K562 (cell line): Measurements from ENCODE around the gene ATF1. TPM values are rescaled to one million over a fixed set of nuclear protein-coding genes. Genes with fewer than 3 reads are reported as not detected.

Experiments used
- ATAC-seq: fragments of 200-7000 bp; cut with Tn5 transposase; 3 replicates; pipeline ENCODE4 v1.9.1; 2020; ENCODE audit warnings: moderate library complexity
- BruUV-seq: library from RNA; stranded (reverse); fragments of 400-500 nt; replicated peaks from 2 replicates; lab custom pipeline; 2021; lab: Mats Ljungman, UMichigan
- CTCF ChIA-PET: fragments of 300-600 bp; formaldehyde crosslinking; extraction: SDS; loops from one replicate; lab custom pipeline; 2021; ENCODE audit warnings: low intra/inter-chr PET ratio; lab: Yijun Ruan, JAX
- POLR2A ChIA-PET: fragments of 300-600, 350-650 bp; sonication (Branson Sonifier 250); formaldehyde crosslinking; extraction: SDS; loops from one replicate; lab custom pipeline; 2021; ENCODE audit warnings: antibody characterized with exemption, inconsistent platforms; lab: Yijun Ruan, JAX
- DNase-seq, 4 experiments: peaks; one replicate each; pipeline versions ENCODE4 v3.0.0 to v3.0.0-alpha.2; 2011 to 2018; ENCODE audit warnings: low spot score in 3 of 4, mixed read lengths in 3 of 4; ENCODE audit errors: extremely low read depth in 1 of 4
- FAIRE-seq: peaks from 2 replicates; lab custom pipeline; 2011; peaks lifted over from hg19 to GRCh38; lab: Jason Lieb, UNC
- H2AFZ ChIP-seq: 2 replicates; pipeline ENCODE4 v1.6.0; 2011; ENCODE audit warnings: low read depth, low read length, control low read depth, inconsistent platforms
- H3K27ac ChIP-seq: fragments of 200-600 bp; 3 replicates; pipeline ENCODE4 v1.8.0; 2011; ENCODE audit warnings: low read depth, mild to moderate bottlenecking, control low read depth, inconsistent platforms, low read length, moderate library complexity, mixed read lengths; ENCODE audit errors: extremely low read depth
- H3K27me3 ChIP-seq, 2 experiments: fragments of 300-600 bp in 1 of 2; 2 replicates in 1 of 2; 3 replicates in 1 of 2; pipeline versions ENCODE4 v1.6.0 to v1.8.0; 2011; ENCODE audit warnings: inconsistent platforms in 2 of 2, low read length in 2 of 2, mild to moderate bottlenecking in 1 of 2, mixed read lengths in 1 of 2, moderate library complexity in 1 of 2; ENCODE audit not compliant: control insufficient read depth in 2 of 2, insufficient read depth in 2 of 2
- H3K36me3 ChIP-seq: fragments of 300-600 bp; 3 replicates; pipeline ENCODE4 v1.8.0; 2011; ENCODE audit warnings: mild to moderate bottlenecking, low read length, inconsistent platforms; ENCODE audit not compliant: control insufficient read depth, insufficient read depth
- H3K4me1 ChIP-seq, 2 experiments: fragments of 200-600 bp in 1 of 2; replicated peaks in 1 of 2; 2 replicates in 1 of 2; 3 replicates in 1 of 2; pipeline versions ENCODE4 v1.5.1 to v1.8.0; 2011; ENCODE audit warnings: inconsistent platforms in 2 of 2, low read length in 2 of 2, mild to moderate bottlenecking in 1 of 2, mixed read lengths in 1 of 2, moderate library complexity in 1 of 2; ENCODE audit not compliant: control insufficient read depth in 2 of 2, insufficient read depth in 2 of 2
- H3K4me2 ChIP-seq: 2 replicates; pipeline ENCODE4 v1.6.1; 2011; ENCODE audit warnings: low read length, control low read depth, inconsistent platforms, mixed read lengths; ENCODE audit not compliant: insufficient read depth
- H3K4me3 ChIP-seq: fragments of 200-600 bp; sonication (generic), shearing (Covaris generic); 2 replicates; pipeline ENCODE4 v1.5.1; 2016; ENCODE audit warnings: control low read depth, inconsistent platforms
- H3K79me2 ChIP-seq: fragments of 200-600 bp; 3 replicates; pipeline ENCODE4 v1.8.0; 2011; ENCODE audit warnings: low read length, inconsistent platforms; ENCODE audit not compliant: control insufficient read depth, insufficient read depth
- H3K9ac ChIP-seq, 2 experiments: 2 replicates each; pipeline versions ENCODE4 v1.6.0 to v1.6.1; 2011; ENCODE audit warnings: low read depth in 2 of 2, low read length in 2 of 2, control low read depth in 1 of 2, inconsistent platforms in 1 of 2, mild to moderate bottlenecking in 1 of 2, mixed read lengths in 1 of 2; ENCODE audit not compliant: insufficient read depth in 1 of 2
- H3K9me1 ChIP-seq: one replicate; pipeline ENCODE4 v1.6.0; 2011; ENCODE audit warnings: inconsistent platforms, mild to moderate bottlenecking, low read length, moderate library complexity; ENCODE audit not compliant: control insufficient read depth, insufficient read depth
- H3K9me3 ChIP-seq: replicated peaks from 2 replicates; pipeline ENCODE4 v1.5.1; 2011; ENCODE audit warnings: low read depth, low read length, inconsistent platforms; ENCODE audit not compliant: control insufficient read depth, insufficient read depth
- H4K20me1 ChIP-seq: replicated peaks from 2 replicates; pipeline ENCODE4 v1.6.1; 2011; ENCODE audit warnings: low read length, inconsistent platforms, mixed read lengths; ENCODE audit not compliant: control insufficient read depth, insufficient read depth
- CEBPB ChIP-seq: fragments of 450-650 bp; IDR thresholded peaks from 2 replicates; pipeline ENCODE4 v1.6.1; 2016; ENCODE audit warnings: missing genetic modification characterization, missing compliant biosample characterization
- DDX20 ChIP-seq: fragments of 450-650 bp; IDR thresholded peaks from 2 replicates; pipeline ENCODE4 v1.6.1; 2016; ENCODE audit warnings: missing genetic modification characterization, low read depth, mild to moderate bottlenecking, missing compliant biosample characterization, moderate library complexity
- PRDM10 ChIP-seq: fragments of 450-650 bp; IDR thresholded peaks from 2 replicates; pipeline ENCODE4 v1.6.1; 2018; ENCODE audit not compliant: partially characterized antibody
- SNRNP70 ChIP-seq: fragments of 200-400 bp; formaldehyde crosslinking; optimal IDR thresholded peaks from 2 replicates; pipeline ENCODE3; 2017; ENCODE audit warnings: low read depth, low read length
- ZNF696 ChIP-seq: fragments of 250-450 bp; sonication (Bioruptor Pico); conservative IDR thresholded peaks from 2 replicates; pipeline ENCODE4 v1.4.0; 2020; ENCODE audit warnings: mild to moderate bottlenecking, moderate library complexity
- ZNF764 ChIP-seq: fragments of 250-450 bp; sonication (Bioruptor Pico); IDR thresholded peaks from 2 replicates; pipeline ENCODE4 v1.4.0; 2020; ENCODE audit warnings: low read depth, mild to moderate bottlenecking, moderate library complexity
- WGBS: fragments of 100-300 bp; shearing (Covaris generic); methylation state at CpG from one replicate; pipeline ENCODE4 v1.1.6; 2016; ENCODE audit warnings: low coverage, mixed read lengths; ENCODE audit not compliant: insufficient coverage; ENCODE audit errors: missing lambda C conversion rate; 5-methylcytosine and 5-hydroxymethylcytosine counted together
- in situ Hi-C: fragments of 300-500 bp; cut with MboI; formaldehyde crosslinking; loops from 4 replicates; pipeline ENCODE4 v1.15.0; 2018; ENCODE audit warnings: inconsistent platforms, mixed read lengths
- intact Hi-C: fragments of 100-400 bp; cut with micrococcal nuclease; formaldehyde crosslinking; loops from 2 replicates; pipeline ENCODE4 v1.14.2; 2022
- polyA plus RNA-seq, 8 experiments: library from polyadenylated mRNA; depleted of rRNA in 4 of 8; stranded (reverse) in 5 of 8; unstranded in 3 of 8; fragments of >200 nt; fragmentation: Nextera tagmentation in 2 of 8; fragmentation: Illumina TruSeq in 1 of 8; extraction: Ambion mirVana in 2 of 8; extraction: Trizol in 1 of 8; gene quantifications; 2 replicates each; pipeline versions ENCODE4 v1.2.1 to v1.2.3, GENCODE V29; 2011 to 2014; ENCODE audit warnings: inconsistent platforms in 1 of 8, missing spikeins in 1 of 8
- total RNA-seq, 7 experiments: library from RNA; depleted of rRNA in 6 of 7; stranded (reverse); fragments of >200 nt in 6 of 7; fragmentation: Illumina TruSeq in 2 of 7; extraction: Trizol in 2 of 7; gene quantifications; 2 replicates each; pipeline versions ENCODE4 v1.2.1 to v1.2.3, GENCODE V29; 2011 to 2021; ENCODE audit warnings: low replicate concordance in 1 of 7

Gene ATF1
- total and polyA plus RNA-seq, 9 of the 15 experiments (the other 6 are each of a cell fraction or from before 2014, with no cell fraction given): 19.8 to 83.5 (median 51.4) TPM

- no peaks in the 10 kb centered on the region for H3K9me1 ChIP-seq
- H3K4me2 ChIP-seq: no peak overlapping the region
- peaks cover 7 to 10% of the 10 kb centered on the region in 2 experiments; a peak in 3 of 5 replicates for H3K4me1 ChIP-seq
- no peak overlapping the region for H3K4me3 ChIP-seq
- DNase-seq (no peak), ATAC-seq (peak; percentile 37; the same call in 2 of the 3 replicates), FAIRE-seq (no peak)
- no TSS peak for BruUV-seq
- intact Hi-C loops: no loop called here
- H3K36me3 ChIP-seq: no peaks in the 10 kb centered on the region
- ChIA-PET CTCF (no interaction called here), POLR2A (interaction anchor here (0.7 to 1.6 kb wide), 3 partner anchors 10 to 22 kb away, joined by 3 read pairs; no protein-coding TSS in a partner anchor)
- no peaks in the 10 kb centered on the region; the same call in 1 of the 2 replicates for H3K9me3 ChIP-seq
- H3K27me3 ChIP-seq: no peaks in the 10 kb centered on the region
- H3K79me2 ChIP-seq: no peaks in the 10 kb centered on the region
- H4K20me1 ChIP-seq: no peaks in the 10 kb centered on the region
- peak; percentile 92 for TF ChIP-seq PRDM10
- no peak for TF ChIP-seq ZNF696 (CRISPR knock-in tag)
- no peak for TF ChIP-seq ZNF764 (CRISPR knock-in tag)
- no peak for TF ChIP-seq SNRNP70
- peak; percentile 83 for TF ChIP-seq CEBPB (tag)
- no peak for TF ChIP-seq DDX20 (tag)
- H2AFZ ChIP-seq: 0 out of 2 replicates have a peak overlapping the region, but pooled peaks have one; percentile 7
- in situ Hi-C loops: no loop called here
- WGBS: 30% methylated on average over 4 of the region's 4 CpGs
- no peak overlapping the region for H3K9ac ChIP-seq
- no peak overlapping the region for H3K27ac ChIP-seq
These were observed 95.9 kb downstream of the ATF1 start for GRCh38 chr12:50859621-50860310.
